Loucy (cell line): Measurements from ENCODE around the gene VSX1.
A peak's percentile ranks its signal among the peaks of the same experiment; 100 is the strongest.

Source experiments
- H2AFZ ChIP-seq: fragments of 200-600 bp; sonication (generic); 2 replicates; pipeline ENCODE4 v1.6.0; 2016; ENCODE audit warnings: antibody characterized with exemption, mild to moderate bottlenecking, low read length, moderate library complexity
- H3F3A ChIP-seq: fragments of 200-600 bp; 2 replicates; pipeline ENCODE4 v1.6.0; 2016; ENCODE audit warnings: antibody characterized with exemption, low read depth, mild to moderate bottlenecking
- H3K27me3 ChIP-seq: fragments of 200-600 bp; sonication (generic); 2 replicates; pipeline ENCODE4 v1.6.1; 2014; ENCODE audit warnings: low read length, mild to moderate bottlenecking; ENCODE audit not compliant: insufficient read depth, poor library complexity, severe bottlenecking
- H3K36me3 ChIP-seq: fragments of 200-600 bp; sonication (generic); 2 replicates; pipeline ENCODE4 v1.6.1; 2016; ENCODE audit warnings: low read length; ENCODE audit not compliant: insufficient read depth
- H3K4me1 ChIP-seq: fragments of 200-600 bp; sonication (generic); 2 replicates; pipeline ENCODE4 v1.5.1; 2014; ENCODE audit warnings: low read length, mild to moderate bottlenecking; ENCODE audit not compliant: insufficient read depth, poor library complexity, severe bottlenecking
- H3K4me2 ChIP-seq: fragments of 200-600 bp; sonication (generic); 2 replicates; pipeline ENCODE4 v1.6.0; 2014; ENCODE audit warnings: antibody characterized with exemption, low read length, low read depth, mild to moderate bottlenecking; ENCODE audit not compliant: poor library complexity, severe bottlenecking
- H3K4me3 ChIP-seq: fragments of 200-600 bp; sonication (generic); 2 replicates; pipeline ENCODE4 v1.5.1; 2014; ENCODE audit warnings: low read length, mild to moderate bottlenecking, mixed read lengths; ENCODE audit not compliant: poor library complexity, severe bottlenecking
- H3K79me2 ChIP-seq: fragments of 200-600 bp; sonication (generic); 2 replicates; pipeline ENCODE4 v1.6.1; 2014; ENCODE audit warnings: low read length; ENCODE audit not compliant: insufficient read depth
- H3K9ac ChIP-seq: fragments of 200-600 bp; sonication (generic); 2 replicates; pipeline ENCODE4 v1.6.0; 2014; ENCODE audit warnings: mild to moderate bottlenecking, low read depth, low read length, moderate library complexity; ENCODE audit not compliant: poor library complexity, severe bottlenecking
- H3K9me2 ChIP-seq: fragments of 200-600 bp; sonication (generic); replicated peaks from 2 replicates; pipeline ENCODE4 v1.6.1; 2016; ENCODE audit warnings: low read depth, low read length, mixed read lengths
- H3K9me3 ChIP-seq: fragments of 200-600 bp; sonication (generic); 2 replicates; pipeline ENCODE4 v1.6.1; 2014; ENCODE audit warnings: mild to moderate bottlenecking, antibody characterized with exemption, low read length, low read depth; ENCODE audit not compliant: insufficient read depth
- H4K20me1 ChIP-seq: fragments of 200-600 bp; sonication (generic); 2 replicates; pipeline ENCODE4 v1.6.0; 2014; ENCODE audit warnings: antibody characterized with exemption, low read length, mild to moderate bottlenecking; ENCODE audit not compliant: insufficient read depth, poor library complexity, severe bottlenecking
- CTCF ChIP-seq: fragments of 200-600 bp; sonication (generic); conservative IDR thresholded peaks from 2 replicates; pipeline ENCODE4 v1.5.1; 2014; ENCODE audit warnings: mild to moderate bottlenecking, antibody characterized with exemption, low read length
- EZH2phosphoT487 ChIP-seq: fragments of 200-600 bp; IDR thresholded peaks from 2 replicates; pipeline ENCODE4 v1.6.1; 2018; ENCODE audit warnings: antibody characterized with exemption, mild to moderate bottlenecking, moderate library complexity, borderline replicate concordance

Gene VSX1

GRCh38 chr20:25061103-25061799, 20.7 kb downstream of the VSX1 start:
- H3K9me3 ChIP-seq: no peaks in the 10 kb centered on the region
- no peak overlapping the region for H3K9ac ChIP-seq
- no peak overlapping the region for H3K4me3 ChIP-seq
- peaks cover 8% of the 10 kb centered on the region for H4K20me1 ChIP-seq
- no peaks in the 10 kb centered on the region for H3F3A ChIP-seq
- no peak overlapping the region for H2AFZ ChIP-seq
- H3K36me3 ChIP-seq: no peaks in the 10 kb centered on the region
- H3K79me2 ChIP-seq: peaks cover 16% of the 10 kb centered on the region
- no peak overlapping the region for H3K4me2 ChIP-seq
- peaks cover 38% of the 10 kb centered on the region for H3K4me1 ChIP-seq
- H3K9me2 ChIP-seq: no peaks in the 10 kb centered on the region
- no peaks in the 10 kb centered on the region for H3K27me3 ChIP-seq
- no peak for TF ChIP-seq CTCF
- no peak for TF ChIP-seq EZH2phosphoT487

GRCh38 chr20:25059866-25060465, 22.0 kb downstream of the VSX1 start:
- Histone ChIP-seq H3K9me3 (no peaks in the 10 kb centered on the region), H3K27me3 (no peaks in the 10 kb centered on the region), H3K4me3 (peak overlapping the region; percentile 92), H3K4me2 (peak overlapping the region; percentile 86), H4K20me1 (peaks cover 16% of the 10 kb centered on the region), H3K79me2 (peaks cover 29% of the 10 kb centered on the region), H3K9me2 (no peaks in the 10 kb centered on the region), H3K4me1 (peaks cover 43% of the 10 kb centered on the region), H3K9ac (peak overlapping the region; percentile 97), H2AFZ (no peak overlapping the region), H3K36me3 (no peaks in the 10 kb centered on the region), H3F3A (no peaks in the 10 kb centered on the region)
- TF ChIP-seq CTCF: no peak
- TF ChIP-seq EZH2phosphoT487: no peak

GRCh38 chr20:25058847-25059810, 22.8 kb downstream of the VSX1 start:
- H3K9me2 ChIP-seq: no peaks in the 10 kb centered on the region
- H3K9ac ChIP-seq: peak overlapping the region; percentile 97
- peak overlapping the region; percentile 53; the same call in 1 of the 2 replicates for H2AFZ ChIP-seq
- no peaks in the 10 kb centered on the region for H3K27me3 ChIP-seq
- H3K4me3 ChIP-seq: peak overlapping the region; percentile 92
- H3K36me3 ChIP-seq: no peaks in the 10 kb centered on the region
- peaks cover 24% of the 10 kb centered on the region for H4K20me1 ChIP-seq
- no peak for TF ChIP-seq CTCF
- TF ChIP-seq EZH2phosphoT487: no peak
- H3F3A ChIP-seq: no peaks in the 10 kb centered on the region
- peaks cover 47% of the 10 kb centered on the region for H3K4me1 ChIP-seq
- H3K9me3 ChIP-seq: no peaks in the 10 kb centered on the region
- peak overlapping the region; percentile 86 for H3K4me2 ChIP-seq
- H3K79me2 ChIP-seq: peaks cover 37% of the 10 kb centered on the region
